Tibial nerve (tissue), 4 donors: Measurements from ENCODE around the gene GPR101. TPM values are rescaled to one million over a fixed set of nuclear protein-coding genes. Genes with fewer than 3 reads are reported as not detected.
"Not testable (repeated sequence)": the region's sequence is repeated elsewhere in the genome, so short reads cannot be mapped to it uniquely, and the experiment has no call there.

Experiments used
- DNase-seq, 2 donors: peaks; one replicate each; pipeline ENCODE4 v3.0.0-alpha.2; 2019; ENCODE audit warnings: low spot score in 2 of 2
- H3K27ac ChIP-seq, 4 donors: fragments of 200-600 bp; sonication (generic) in 3 of 4; one replicate each; pipeline ENCODE4 v1.5.1; 2017 to 2019; ENCODE audit warnings: mild to moderate bottlenecking in 1 of 4
- H3K27me3 ChIP-seq, 2 donors: fragments of 200-600 bp; sonication (generic) in 1 of 2; one replicate each; pipeline versions ENCODE4 v1.5.1 to v1.6.0; 2017 to 2019
- H3K36me3 ChIP-seq, 3 donors: fragments of 200-600 bp; sonication (generic); one replicate each; pipeline ENCODE4 v1.5.1; 2018 to 2019
- H3K4me1 ChIP-seq, 4 donors: fragments of 200-600 bp; sonication (generic) in 3 of 4; one replicate each; pipeline ENCODE4 v1.5.1; 2017 to 2019
- H3K4me3 ChIP-seq, 4 donors: fragments of 200-600 bp; sonication (generic) in 3 of 4; one replicate each; pipeline ENCODE4 v1.5.1; 2017 to 2019; ENCODE audit warnings: mild to moderate bottlenecking in 1 of 4, moderate library complexity in 1 of 4
- H3K9me3 ChIP-seq, 4 donors: fragments of 200-600 bp; sonication (generic) in 3 of 4; one replicate each; pipeline ENCODE4 v1.5.1; 2017 to 2019
- EP300 ChIP-seq, 2 donors: sonication (generic); formaldehyde crosslinking; IDR thresholded peaks; one replicate each; pipeline ENCODE4 v1.6.1; 2017; ENCODE audit warnings: antibody characterized with exemption in 2 of 2, mild to moderate bottlenecking in 1 of 2
- POLR2A ChIP-seq, 2 donors: fragments of 450-650 bp; IDR thresholded peaks; one replicate each; pipeline ENCODE4 v1.6.1; 2017; ENCODE audit warnings: antibody characterized with exemption in 2 of 2, mild to moderate bottlenecking in 2 of 2, moderate library complexity in 2 of 2
- WGBS, 2 donors: methylation state at CpG; one replicate each; pipeline ENCODE4 v1.1.5; 2018; 5-methylcytosine and 5-hydroxymethylcytosine counted together
- total RNA-seq, 4 donors: library from RNA; depleted of rRNA; stranded (reverse); fragments of >200 nt; gene quantifications; one replicate each; pipeline ENCODE4 v1.1.0, GENCODE V29; 2016
- TF ChIP-seq, protein P1 (sequence below), 5 experiments: fragments of 200-600 bp in 3 of 5; fragments of 450-650 bp in 2 of 5; sonication (generic) in 3 of 5; IDR thresholded peaks; one replicate each; pipeline ENCODE4 v1.5.1; 2016 to 2019; ENCODE audit warnings: antibody characterized with exemption in 5 of 5, mild to moderate bottlenecking in 3 of 5, moderate library complexity in 2 of 5

GPR101 gene
- total RNA-seq, 4 donors from 2014 or later, result not detected

DNA sequence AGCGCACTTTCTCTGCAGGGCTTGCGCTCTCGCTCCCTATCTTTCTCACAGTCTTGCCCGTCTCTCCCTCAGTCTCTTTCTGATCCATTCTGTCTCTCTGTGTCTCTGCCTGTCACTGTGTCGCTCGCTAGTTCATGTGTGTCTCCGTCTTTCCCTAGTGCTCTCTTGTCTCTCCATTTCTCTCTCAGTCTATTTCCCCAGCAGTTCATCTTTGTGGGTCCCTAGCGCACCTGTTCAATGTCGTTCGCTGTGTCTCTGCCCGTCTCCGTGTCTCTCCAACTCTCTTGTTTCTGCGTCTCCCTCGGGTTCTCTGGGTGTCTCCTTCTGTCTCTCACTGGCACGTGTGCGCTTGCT lies 1.5 kb downstream of the GPR101 start:
- H3K27me3 ChIP-seq, result peaks cover 0 to 68% of the 10 kb centered on the region in 2 donors
- H3K4me3 ChIP-seq, result peak overlapping the region in 3 of 4 donors; percentile 11 to 42 (median 29)
- TF ChIP-seq POLR2A (IDR thresholded peaks at IDR 0.05), result no peak
- 3 to 29% methylated on average over 16 of the region's 16 CpGs for WGBS, 2 donors
- H3K4me1 ChIP-seq, result peaks cover 0 to 30% (median 2%) of the 10 kb centered on the region in 4 donors
- no peak overlapping the region for H3K27ac ChIP-seq
- no peaks in the 10 kb centered on the region for H3K9me3 ChIP-seq
- H3K36me3 ChIP-seq, result no peaks in the 10 kb centered on the region
- DNase-seq, result no peak

DNA sequence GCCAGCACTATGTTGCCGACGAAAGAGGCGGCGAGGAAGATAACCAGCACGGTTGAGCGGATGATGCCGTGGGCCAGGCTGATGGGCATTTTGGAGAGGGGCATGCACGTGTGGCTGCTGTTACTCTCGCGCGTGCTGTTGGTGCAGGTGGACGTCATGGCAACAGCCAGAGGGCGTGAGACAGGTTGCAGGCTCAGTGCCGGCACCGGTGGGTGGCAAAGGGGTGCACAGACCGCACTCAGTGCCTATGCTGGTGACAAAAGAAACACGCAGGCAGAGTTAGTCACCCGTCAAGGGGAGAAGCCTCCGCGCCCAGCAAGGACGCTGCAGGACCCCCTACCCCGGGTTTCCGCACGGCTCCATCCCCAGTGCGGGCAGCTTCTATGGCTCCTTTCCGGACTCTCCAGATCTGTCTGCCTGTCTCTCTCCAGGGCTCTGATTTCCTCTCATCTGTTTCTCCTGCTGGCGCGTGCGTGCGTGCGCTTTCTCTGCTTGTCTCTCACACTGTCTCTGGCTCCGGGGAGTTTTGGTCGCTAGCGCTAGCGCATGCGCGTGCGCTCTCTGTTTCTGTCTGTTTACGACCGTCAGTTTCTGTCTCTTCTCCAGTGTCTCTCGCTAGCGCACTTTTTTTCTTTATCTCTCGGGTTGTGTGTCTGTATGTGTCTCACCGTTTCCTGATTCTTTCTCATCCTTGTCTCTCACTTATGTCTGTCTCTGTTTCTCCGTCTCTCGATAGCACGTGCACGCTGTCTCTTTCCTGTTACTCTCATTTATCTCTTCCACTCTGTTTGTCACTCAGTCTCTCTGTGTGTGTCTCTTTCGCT lies 2.1 kb downstream of the GPR101 start:
- 2 to 41% methylated on average over 31 to 49 of the region's 49 CpGs for WGBS, 2 donors
- no peaks in the 10 kb centered on the region for H3K9me3 ChIP-seq
- H3K4me3 ChIP-seq, result peak overlapping the region in 3 of 4 donors; percentile 11 to 42 (median 29)
- no peak for TF ChIP-seq POLR2A (IDR thresholded peaks at IDR 0.05)
- no peaks in the 10 kb centered on the region for H3K36me3 ChIP-seq
- peaks cover 0 to 30% (median 2%) of the 10 kb centered on the region in 4 donors for H3K4me1 ChIP-seq
- DNase-seq, result no peak
- H3K27ac ChIP-seq, result no peak overlapping the region
- H3K27me3 ChIP-seq, result peaks cover 0 to 65% of the 10 kb centered on the region in 2 donors

- WGBS, 2 donors, result 0 to 55% methylated on average over 2 to 16 of the region's 16 CpGs
- Histone ChIP-seq H3K36me3 (no peaks in the 10 kb centered on the region), H3K9me3 (no peaks in the 10 kb centered on the region), H3K27ac (no peak overlapping the region), H3K4me3 (no peak overlapping the region), H3K27me3 (peaks cover 0 to 61% of the 10 kb centered on the region in 2 donors), H3K4me1 (peaks cover 0 to 30% (median 2%) of the 10 kb centered on the region in 4 donors)
- TF ChIP-seq POLR2A (IDR thresholded peaks at IDR 0.05) (no peak), EP300 (IDR thresholded peaks at IDR 0.05) (no peak)
- TF ChIP-seq, protein P1, sequence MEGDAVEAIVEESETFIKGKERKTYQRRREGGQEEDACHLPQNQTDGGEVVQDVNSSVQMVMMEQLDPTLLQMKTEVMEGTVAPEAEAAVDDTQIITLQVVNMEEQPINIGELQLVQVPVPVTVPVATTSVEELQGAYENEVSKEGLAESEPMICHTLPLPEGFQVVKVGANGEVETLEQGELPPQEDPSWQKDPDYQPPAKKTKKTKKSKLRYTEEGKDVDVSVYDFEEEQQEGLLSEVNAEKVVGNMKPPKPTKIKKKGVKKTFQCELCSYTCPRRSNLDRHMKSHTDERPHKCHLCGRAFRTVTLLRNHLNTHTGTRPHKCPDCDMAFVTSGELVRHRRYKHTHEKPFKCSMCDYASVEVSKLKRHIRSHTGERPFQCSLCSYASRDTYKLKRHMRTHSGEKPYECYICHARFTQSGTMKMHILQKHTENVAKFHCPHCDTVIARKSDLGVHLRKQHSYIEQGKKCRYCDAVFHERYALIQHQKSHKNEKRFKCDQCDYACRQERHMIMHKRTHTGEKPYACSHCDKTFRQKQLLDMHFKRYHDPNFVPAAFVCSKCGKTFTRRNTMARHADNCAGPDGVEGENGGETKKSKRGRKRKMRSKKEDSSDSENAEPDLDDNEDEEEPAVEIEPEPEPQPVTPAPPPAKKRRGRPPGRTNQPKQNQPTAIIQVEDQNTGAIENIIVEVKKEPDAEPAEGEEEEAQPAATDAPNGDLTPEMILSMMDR (IDR thresholded peaks at IDR 0.05), result no peak
- DNase-seq, result no peak
These were observed 2.8 kb downstream of the GPR101 start for GRCh38 chrX:137031039-137031438.

GRCh38 chrX:137028699-137029098 lies 5.1 kb downstream of the GPR101 start:
- Histone ChIP-seq H3K27me3 (peaks cover 0 to 40% of the 10 kb centered on the region in 2 donors), H3K4me1 (peaks cover 0 to 23% (median 2%) of the 10 kb centered on the region in 4 donors), H3K4me3 (no peak overlapping the region), H3K27ac (no peak overlapping the region), H3K36me3 (no peaks in the 10 kb centered on the region), H3K9me3 (no peaks in the 10 kb centered on the region)
- 54 to 68% methylated on average over 2 of the region's 2 CpGs for WGBS, 2 donors
- no peak for DNase-seq
- TF ChIP-seq POLR2A (IDR thresholded peaks at IDR 0.05), result no peak

DNA sequence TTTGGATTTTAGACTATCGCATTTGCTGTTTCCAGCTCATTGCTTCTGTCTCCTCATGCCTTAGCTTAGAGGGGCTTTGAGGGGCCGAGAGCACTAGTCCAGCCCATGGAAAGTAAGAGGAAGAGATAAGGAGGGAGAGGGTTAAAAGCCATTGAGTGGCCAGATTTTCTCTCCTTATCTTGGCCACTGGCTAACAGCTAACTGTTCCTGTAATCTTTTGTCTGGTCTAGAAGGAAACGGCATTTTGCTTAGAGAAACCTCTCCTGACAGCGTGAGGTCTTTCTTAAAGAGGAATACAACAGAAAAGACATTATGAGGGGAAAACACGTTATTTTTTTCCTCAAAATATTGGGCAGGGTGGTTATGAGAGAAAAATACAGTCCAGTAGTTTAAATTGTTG lies 7.9 kb downstream of the GPR101 start:
- Histone ChIP-seq H3K27me3 (peaks cover 0 to 22% of the 10 kb centered on the region in 2 donors), H3K4me1 (no peaks in the 10 kb centered on the region), H3K4me3 (no peak overlapping the region), H3K9me3 (no peaks in the 10 kb centered on the region), H3K36me3 (no peaks in the 10 kb centered on the region), H3K27ac (no peak overlapping the region)
- TF ChIP-seq, protein P1 (IDR thresholded peaks at IDR 0.05), result no peak
- no peak for TF ChIP-seq EP300 (IDR thresholded peaks at IDR 0.05)
- TF ChIP-seq POLR2A (IDR thresholded peaks at IDR 0.05), result no peak
- WGBS, 2 donors, result 21 to 46% methylated on average over 3 to 5 of the region's 5 CpGs
- DNase-seq, result no peak

- not testable (repeated sequence) for H3K27me3 ChIP-seq, H3K27ac ChIP-seq, H3K9me3 ChIP-seq, DNase-seq, H3K4me1 ChIP-seq, H3K4me3 ChIP-seq
- WGBS, 2 donors, result no CpG with 5 or more reads among the region's 31 CpGs
- H3K36me3 ChIP-seq, result peaks cover 0 to 16% (median 0%) of the 10 kb centered on the region in 3 donors
These were observed 33.6 kb downstream of the GPR101 start for GRCh38 chrX:137000236-137000635.

GRCh38 chrX:136999024-136999423 lies 34.8 kb downstream of the GPR101 start:
- Histone ChIP-seq H3K36me3 (peaks cover 0 to 7% (median 0%) of the 10 kb centered on the region in 3 donors), H3K27me3 (no peaks in the 10 kb centered on the region), H3K4me1 (no peaks in the 10 kb centered on the region), H3K27ac (no peak overlapping the region), H3K9me3 (no peaks in the 10 kb centered on the region), H3K4me3 (no peak overlapping the region)
- DNase-seq, result no peak
- TF ChIP-seq, protein P1 (IDR thresholded peaks at IDR 0.05), result no peak
- TF ChIP-seq EP300 (IDR thresholded peaks at IDR 0.05), result no peak
- no peak for TF ChIP-seq POLR2A (IDR thresholded peaks at IDR 0.05)
- WGBS, 2 donors, result 44 to 56% methylated on average over 3 of the region's 3 CpGs
